ENCODE results near the gene QRSL1. TPM values are rescaled to one million over a fixed set of nuclear protein-coding genes. Genes with fewer than 3 reads are reported as not detected.

QRSL1 gene
- total RNA-seq, 1 donor from 2014 or later, result 9.8 TPM

GRCh38 chr6:106599440-106599839 lies 29.9 kb upstream of the QRSL1 start:
- no peaks in the 10 kb centered on the region for H3K9me3 ChIP-seq (ENCODE audit: insufficient read depth, low read depth, low read length)
- H3K27ac ChIP-seq (ENCODE audit: low read depth, low read length), result no peak overlapping the region
- no peaks in the 10 kb centered on the region for H3K4me1 ChIP-seq (ENCODE audit: insufficient read depth, low read length)
- no peak overlapping the region for H3K27ac Mint-ChIP-seq (ENCODE audit: unreplicated experiment)
- H3K4me2 ChIP-seq (ENCODE audit: low read length), result no peak overlapping the region
- no peaks in the 10 kb centered on the region for H4K20me1 ChIP-seq (ENCODE audit: insufficient read depth, low read length)
- FAIRE-seq, result no peak
- H3K79me2 ChIP-seq (ENCODE audit: insufficient read depth, low read length), result no peaks in the 10 kb centered on the region
- no peak overlapping the region for H2AFZ ChIP-seq (ENCODE audit: low read depth, low read length)
- no peak overlapping the region for H3K9ac ChIP-seq (ENCODE audit: low read length)
- TF ChIP-seq EZH2 (IDR thresholded peaks at IDR 0.05; ENCODE audit: insufficient read depth, low read length), result no peak
- TF ChIP-seq CTCF (IDR thresholded peaks at IDR 0.05; ENCODE audit: insufficient read depth, low read depth, low read length), result no peak
- H3K9me3 Mint-ChIP-seq (ENCODE audit: unreplicated experiment), result no peaks in the 10 kb centered on the region
- no peaks in the 10 kb centered on the region for H3K36me3 ChIP-seq (ENCODE audit: insufficient read depth, low read length)
- no peaks in the 10 kb centered on the region for H3K36me3 Mint-ChIP-seq (ENCODE audit: low read depth, unreplicated experiment)
- DNase-seq (ENCODE audit: low read depth), result no peak
- no peak overlapping the region for H3K4me3 ChIP-seq (ENCODE audit: insufficient read depth, low read depth, low read length)
- H3K4me3 Mint-ChIP-seq (ENCODE audit: unreplicated experiment), result no peak overlapping the region
- H3K27me3 ChIP-seq (ENCODE audit: insufficient read depth, low read length), result no peaks in the 10 kb centered on the region
- H3K27me3 Mint-ChIP-seq (ENCODE audit: low read depth, unreplicated experiment), result no peaks in the 10 kb centered on the region
- H3K4me1 Mint-ChIP-seq (ENCODE audit: low read depth, unreplicated experiment), result peaks cover 3% of the 10 kb centered on the region

- Histone ChIP-seq H3K36me3 (ENCODE audit: insufficient read depth, low read length) (no peaks in the 10 kb centered on the region), H3K4me2 (ENCODE audit: low read length) (no peak overlapping the region), H3K9ac (ENCODE audit: low read length) (no peak overlapping the region), H4K20me1 (ENCODE audit: insufficient read depth, low read length) (no peaks in the 10 kb centered on the region), H3K4me1 (ENCODE audit: insufficient read depth, low read length) (no peaks in the 10 kb centered on the region), H3K9me3 (ENCODE audit: insufficient read depth, low read depth, low read length) (no peaks in the 10 kb centered on the region), H3K27me3 (ENCODE audit: insufficient read depth, low read length) (no peaks in the 10 kb centered on the region), H3K27ac (ENCODE audit: low read depth, low read length) (no peak overlapping the region), H3K79me2 (ENCODE audit: insufficient read depth, low read length) (no peaks in the 10 kb centered on the region), H2AFZ (ENCODE audit: low read depth, low read length) (no peak overlapping the region), H3K4me3 (ENCODE audit: insufficient read depth, low read depth, low read length) (no peak overlapping the region)
- no peak for FAIRE-seq
- H3K4me3 Mint-ChIP-seq (ENCODE audit: unreplicated experiment), result no peak overlapping the region
- H3K27ac Mint-ChIP-seq (ENCODE audit: unreplicated experiment), result no peak overlapping the region
- TF ChIP-seq EZH2 (IDR thresholded peaks at IDR 0.05; ENCODE audit: insufficient read depth, low read length), result no peak
- TF ChIP-seq CTCF (IDR thresholded peaks at IDR 0.05; ENCODE audit: insufficient read depth, low read depth, low read length), result no peak
- no peaks in the 10 kb centered on the region for H3K27me3 Mint-ChIP-seq (ENCODE audit: low read depth, unreplicated experiment)
- H3K4me1 Mint-ChIP-seq (ENCODE audit: low read depth, unreplicated experiment), result no peaks in the 10 kb centered on the region
- DNase-seq (ENCODE audit: low read depth), result no peak
- H3K9me3 Mint-ChIP-seq (ENCODE audit: unreplicated experiment), result no peaks in the 10 kb centered on the region
- H3K36me3 Mint-ChIP-seq (ENCODE audit: low read depth, unreplicated experiment), result no peaks in the 10 kb centered on the region
These were observed 29.0 kb upstream of the QRSL1 start for GRCh38 chr6:106600329-106600728.

GRCh38 chr6:106608080-106608668 lies 21.2 kb upstream of the QRSL1 start:
- H4K20me1 ChIP-seq (ENCODE audit: insufficient read depth, low read length), result no peaks in the 10 kb centered on the region
- no peaks in the 10 kb centered on the region for H3K36me3 ChIP-seq (ENCODE audit: insufficient read depth, low read length)
- DNase-seq (ENCODE audit: low read depth) (peak; percentile 54), FAIRE-seq (no peak)
- H3K27ac Mint-ChIP-seq (ENCODE audit: unreplicated experiment), result no peak overlapping the region
- H3K4me2 ChIP-seq (ENCODE audit: low read length), result no peak overlapping the region
- H2AFZ ChIP-seq (ENCODE audit: low read depth, low read length), result no peak overlapping the region
- H3K36me3 Mint-ChIP-seq (ENCODE audit: low read depth, unreplicated experiment), result no peaks in the 10 kb centered on the region
- TF ChIP-seq EZH2 (IDR thresholded peaks at IDR 0.05; ENCODE audit: insufficient read depth, low read length) (no peak), CTCF (IDR thresholded peaks at IDR 0.05; ENCODE audit: insufficient read depth, low read depth, low read length) (peak; percentile 61)
- no peaks in the 10 kb centered on the region for H3K4me1 Mint-ChIP-seq (ENCODE audit: low read depth, unreplicated experiment)
- no peaks in the 10 kb centered on the region for H3K79me2 ChIP-seq (ENCODE audit: insufficient read depth, low read length)
- H3K4me1 ChIP-seq (ENCODE audit: insufficient read depth, low read length), result no peaks in the 10 kb centered on the region
- no peaks in the 10 kb centered on the region for H3K27me3 ChIP-seq (ENCODE audit: insufficient read depth, low read length)
- no peaks in the 10 kb centered on the region for H3K9me3 Mint-ChIP-seq (ENCODE audit: unreplicated experiment)
- H3K27ac ChIP-seq (ENCODE audit: low read depth, low read length), result no peak overlapping the region
- H3K27me3 Mint-ChIP-seq (ENCODE audit: low read depth, unreplicated experiment), result no peaks in the 10 kb centered on the region
- H3K9ac ChIP-seq (ENCODE audit: low read length), result no peak overlapping the region
- no peak overlapping the region for H3K4me3 Mint-ChIP-seq (ENCODE audit: unreplicated experiment)
- no peak overlapping the region for H3K4me3 ChIP-seq (ENCODE audit: insufficient read depth, low read depth, low read length)
- H3K9me3 ChIP-seq (ENCODE audit: insufficient read depth, low read depth, low read length), result no peaks in the 10 kb centered on the region

Data from astrocyte (in vitro differentiated cells and primary cell).